H9 (cell line): ENCODE results near the gene NF1. TPM values are rescaled to one million over a fixed set of nuclear protein-coding genes. Genes with fewer than 3 reads are reported as not detected.

ENCODE experiments used
- DNase-seq: peaks from one replicate; pipeline ENCODE4 v3.0.0-alpha.2; 2017
- H2AFZ ChIP-seq: one replicate; pipeline ENCODE4 v1.6.1; 2013; ENCODE audit warnings: mild to moderate bottlenecking, low read length, control low read depth, moderate library complexity
- H2AK5ac ChIP-seq: 2 replicates; pipeline ENCODE4 v1.6.1; 2013; ENCODE audit warnings: low read length, control low read depth, mixed read lengths; ENCODE audit not compliant: insufficient read length
- H2BK120ac ChIP-seq: one replicate; pipeline ENCODE4 v1.6.1; 2013; ENCODE audit warnings: low read depth, mild to moderate bottlenecking, low read length, control low read depth, inconsistent platforms; ENCODE audit not compliant: poor library complexity, severe bottlenecking
- H2BK12ac ChIP-seq: 2 replicates; pipeline ENCODE4 v1.6.1; 2013; ENCODE audit warnings: low read length, control low read depth, mixed read lengths, low read depth; ENCODE audit not compliant: insufficient read length
- H2BK15ac ChIP-seq: 2 replicates; pipeline ENCODE4 v1.6.1; 2013; ENCODE audit warnings: low read depth, low read length, control low read depth
- H2BK20ac ChIP-seq: one replicate; pipeline ENCODE4 v1.6.1; 2013; ENCODE audit warnings: low read depth, mild to moderate bottlenecking, low read length, control low read depth, inconsistent platforms; ENCODE audit not compliant: poor library complexity, severe bottlenecking
- H2BK5ac ChIP-seq: 2 replicates; pipeline ENCODE4 v1.6.1; 2013; ENCODE audit warnings: low read length, control low read depth, mixed read lengths; ENCODE audit not compliant: insufficient read length
- H3K14ac ChIP-seq: 2 replicates; pipeline ENCODE4 v1.6.1; 2013; ENCODE audit warnings: low read length, control low read depth; ENCODE audit not compliant: insufficient read depth
- H3K18ac ChIP-seq: 2 replicates; pipeline ENCODE4 v1.6.1; 2013; ENCODE audit warnings: low read depth, mild to moderate bottlenecking, mixed read lengths, low read length, control low read depth; ENCODE audit not compliant: insufficient read length
- H3K23ac ChIP-seq: 2 replicates; pipeline ENCODE4 v1.6.1; 2013; ENCODE audit warnings: low read length, control low read depth, mixed read lengths, low read depth; ENCODE audit not compliant: insufficient read length
- H3K23me2 ChIP-seq: 2 replicates; pipeline ENCODE4 v1.6.1; 2013; ENCODE audit warnings: low read depth, mild to moderate bottlenecking, mixed read lengths, low read length, control low read depth; ENCODE audit not compliant: insufficient read length, poor library complexity, severe bottlenecking
- H3K27ac ChIP-seq: 2 replicates; pipeline ENCODE4 v1.5.1; 2013; ENCODE audit warnings: low read length, control low read depth, mixed read lengths, low read depth; ENCODE audit not compliant: insufficient read length
- H3K27me3 ChIP-seq: 2 replicates; pipeline ENCODE4 v1.6.1; 2013; ENCODE audit warnings: low read length, control low read depth, inconsistent platforms; ENCODE audit not compliant: insufficient read depth
- H3K4ac ChIP-seq: 2 replicates; pipeline ENCODE4 v1.6.1; 2013; ENCODE audit warnings: low read depth, mild to moderate bottlenecking, control low read depth, inconsistent platforms, low read length, moderate library complexity
- H3K4me1 ChIP-seq: 2 replicates; pipeline ENCODE4 v1.6.1; 2013; ENCODE audit warnings: low read length, control low read depth, inconsistent platforms; ENCODE audit not compliant: insufficient read depth
- H3K4me2 ChIP-seq: 2 replicates; pipeline ENCODE4 v1.6.1; 2013; ENCODE audit warnings: low read length, control low read depth, mixed read lengths; ENCODE audit not compliant: insufficient read length, insufficient read depth
- H3K56ac ChIP-seq: 2 replicates; pipeline ENCODE4 v1.6.1; 2013; ENCODE audit warnings: low read depth, mild to moderate bottlenecking, mixed read lengths, low read length, control low read depth; ENCODE audit not compliant: insufficient read length
- H3K79me1 ChIP-seq: 2 replicates; pipeline ENCODE4 v1.6.1; 2013; ENCODE audit warnings: low read depth, mild to moderate bottlenecking, moderate library complexity, low read length, control low read depth, inconsistent platforms; ENCODE audit not compliant: insufficient read depth, poor library complexity, severe bottlenecking
- H3K79me2 ChIP-seq: 2 replicates; pipeline ENCODE4 v1.6.1; 2013; ENCODE audit warnings: low read length, control low read depth, inconsistent platforms; ENCODE audit not compliant: insufficient read depth
- H3K9ac ChIP-seq: 2 replicates; pipeline ENCODE4 v1.6.1; 2013; ENCODE audit warnings: low read length, control low read depth, mixed read lengths; ENCODE audit not compliant: insufficient read length; ENCODE audit errors: extremely low read depth
- H3K9me3 ChIP-seq: one replicate; pipeline ENCODE4 v1.6.1; 2013; ENCODE audit warnings: low read depth, low read length, inconsistent platforms; ENCODE audit not compliant: control insufficient read depth
- H3T11ph ChIP-seq: one replicate; pipeline ENCODE4 v1.6.1; 2013; ENCODE audit warnings: mild to moderate bottlenecking, low read length, control low read depth, inconsistent platforms
- H4K20me1 ChIP-seq: one replicate; pipeline ENCODE4 v1.6.1; 2013; ENCODE audit not compliant: control insufficient read depth, insufficient read length, insufficient read depth
- H4K5ac ChIP-seq: 2 replicates; pipeline ENCODE4 v1.6.1; 2013; ENCODE audit warnings: low read depth, mild to moderate bottlenecking, mixed read lengths, low read length, control low read depth; ENCODE audit not compliant: insufficient read length
- H4K8ac ChIP-seq: replicated peaks from 2 replicates; pipeline ENCODE4 v1.6.1; 2013; ENCODE audit warnings: low read length, control low read depth, mixed read lengths, low read depth; ENCODE audit not compliant: insufficient read length
- H4K91ac ChIP-seq: 2 replicates; pipeline ENCODE4 v1.6.1; 2013; ENCODE audit warnings: low read depth, mild to moderate bottlenecking, moderate library complexity, mixed read lengths, low read length, control low read depth; ENCODE audit not compliant: insufficient read length
- H3K27ac Mint-ChIP-seq, 3 experiments: 2 replicates in 2 of 3; 3 replicates in 1 of 3; pipeline ENCODE4 v1.8.0; 2020 to 2021; ENCODE audit warnings: mixed read lengths in 3 of 3, mild to moderate bottlenecking in 1 of 3, moderate library complexity in 1 of 3
- H3K27me3 Mint-ChIP-seq: 2 replicates; pipeline ENCODE4 v1.8.0; 2021; ENCODE audit warnings: low read depth, mild to moderate bottlenecking, moderate library complexity, mixed read lengths
- H3K36me3 Mint-ChIP-seq, 3 experiments: 2 replicates in 2 of 3; 3 replicates in 1 of 3; pipeline ENCODE4 v1.8.0; 2020 to 2021; ENCODE audit warnings: low read depth in 3 of 3, mixed read lengths in 3 of 3; ENCODE audit not compliant: insufficient read depth in 1 of 3
- H3K4me1 Mint-ChIP-seq, 2 experiments: 2 replicates each; pipeline ENCODE4 v1.8.0; 2020; ENCODE audit warnings: mixed read lengths in 2 of 2
- H3K4me3 Mint-ChIP-seq, 2 experiments: 2 replicates in 1 of 2; 3 replicates in 1 of 2; pipeline ENCODE4 v1.8.0; 2020 to 2021; ENCODE audit warnings: mild to moderate bottlenecking in 2 of 2, mixed read lengths in 2 of 2, moderate library complexity in 1 of 2
- H3K9me3 Mint-ChIP-seq, 2 experiments: 2 replicates in 1 of 2; 3 replicates in 1 of 2; pipeline ENCODE4 v1.8.0; 2020; ENCODE audit warnings: mild to moderate bottlenecking in 2 of 2, mixed read lengths in 2 of 2, moderate library complexity in 1 of 2
- total RNA-seq: library from RNA; stranded (reverse); gene quantifications from 2 replicates; pipeline ENCODE4 v1.2.1, GENCODE V29; 2021
- TF ChIP-seq, protein P1 (sequence below): fragments of 200-600 bp; sonication (generic); conservative IDR thresholded peaks from 3 replicates; pipeline ENCODE4 v1.8.0; 2021; ENCODE audit warnings: antibody characterized with exemption, mild to moderate bottlenecking

Gene NF1
- total RNA-seq, 1 experiment from 2014 or later = 38.1 TPM

DNA sequence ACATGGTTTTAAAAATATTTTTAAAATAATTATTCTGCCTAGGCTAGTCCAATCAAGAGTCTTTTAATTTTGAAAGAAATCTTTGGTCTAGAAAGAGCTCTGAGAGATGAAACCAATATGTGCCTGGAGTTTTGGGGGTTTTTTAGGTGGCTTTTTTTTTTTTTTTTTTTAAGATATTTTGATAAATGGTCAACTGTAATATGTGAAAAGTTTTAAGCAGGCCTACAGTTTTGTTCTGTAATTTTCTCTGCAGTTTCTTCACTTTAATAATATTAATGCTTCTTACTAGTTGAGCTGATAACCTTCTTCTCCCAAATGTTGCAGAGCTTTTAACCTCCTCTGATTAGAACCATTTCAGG is 157.2 kb downstream of the NF1 start:
- no peaks in the 10 kb centered on the region; the same call in 1 of the 2 replicates for H3K4me1 ChIP-seq

More for the DNA sequence above, 157.2 kb downstream of the NF1 start:
- H2AK5ac ChIP-seq = no peak overlapping the region
- no peak overlapping the region for H2BK12ac ChIP-seq
- no peaks in the 10 kb centered on the region for H4K20me1 ChIP-seq
- H3K4me2 ChIP-seq = no peak overlapping the region
- H3K27me3 Mint-ChIP-seq = no peaks in the 10 kb centered on the region
- no peak overlapping the region for H3K14ac ChIP-seq
- H2BK15ac ChIP-seq = no peak overlapping the region
- TF ChIP-seq, protein P1, sequence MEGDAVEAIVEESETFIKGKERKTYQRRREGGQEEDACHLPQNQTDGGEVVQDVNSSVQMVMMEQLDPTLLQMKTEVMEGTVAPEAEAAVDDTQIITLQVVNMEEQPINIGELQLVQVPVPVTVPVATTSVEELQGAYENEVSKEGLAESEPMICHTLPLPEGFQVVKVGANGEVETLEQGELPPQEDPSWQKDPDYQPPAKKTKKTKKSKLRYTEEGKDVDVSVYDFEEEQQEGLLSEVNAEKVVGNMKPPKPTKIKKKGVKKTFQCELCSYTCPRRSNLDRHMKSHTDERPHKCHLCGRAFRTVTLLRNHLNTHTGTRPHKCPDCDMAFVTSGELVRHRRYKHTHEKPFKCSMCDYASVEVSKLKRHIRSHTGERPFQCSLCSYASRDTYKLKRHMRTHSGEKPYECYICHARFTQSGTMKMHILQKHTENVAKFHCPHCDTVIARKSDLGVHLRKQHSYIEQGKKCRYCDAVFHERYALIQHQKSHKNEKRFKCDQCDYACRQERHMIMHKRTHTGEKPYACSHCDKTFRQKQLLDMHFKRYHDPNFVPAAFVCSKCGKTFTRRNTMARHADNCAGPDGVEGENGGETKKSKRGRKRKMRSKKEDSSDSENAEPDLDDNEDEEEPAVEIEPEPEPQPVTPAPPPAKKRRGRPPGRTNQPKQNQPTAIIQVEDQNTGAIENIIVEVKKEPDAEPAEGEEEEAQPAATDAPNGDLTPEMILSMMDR = no peak
- no peak overlapping the region for H3T11ph ChIP-seq
- H3K4me1 Mint-ChIP-seq = peaks cover 5 to 6% of the 10 kb centered on the region in 2 experiments
- no peak overlapping the region for H2AFZ ChIP-seq
- no peak overlapping the region for H3K27ac Mint-ChIP-seq
- H4K91ac ChIP-seq = no peak overlapping the region
- H3K79me2 ChIP-seq = no peaks in the 10 kb centered on the region
- no peak overlapping the region for H2BK5ac ChIP-seq
- H4K5ac ChIP-seq = no peak overlapping the region
- H3K36me3 Mint-ChIP-seq = peaks cover 0 to 11% (median 9%) of the 10 kb centered on the region in 3 experiments; a peak in 3 of 7 replicates
- no peaks in the 10 kb centered on the region for H3K23me2 ChIP-seq
- no peak overlapping the region for H3K4me3 Mint-ChIP-seq
- no peak overlapping the region for H3K23ac ChIP-seq
- no peaks in the 10 kb centered on the region for H3K9me3 Mint-ChIP-seq
- DNase-seq = no peak
- no peaks in the 10 kb centered on the region for H3K9me3 ChIP-seq
- no peak overlapping the region for H3K27ac ChIP-seq
- H2BK120ac ChIP-seq = no peak overlapping the region
- H3K9ac ChIP-seq = no peak overlapping the region
- no peaks in the 10 kb centered on the region for H3K79me1 ChIP-seq
- H3K56ac ChIP-seq = no peak overlapping the region
- H3K18ac ChIP-seq = no peak overlapping the region
- H3K4ac ChIP-seq = no peak overlapping the region
- no peak overlapping the region for H2BK20ac ChIP-seq
- H3K27me3 ChIP-seq = no peaks in the 10 kb centered on the region
- H4K8ac ChIP-seq = no peak overlapping the region
